Lung (tissue), 12 donors: ENCODE data around the gene C11orf52. TPM values are rescaled to one million over a fixed set of nuclear protein-coding genes. Genes with fewer than 3 reads are reported as not detected.

Source experiments
- ATAC-seq: fragments of 200-7000 bp; cut with Tn5 transposase; one replicate; pipeline ENCODE4 v1.9.1; 2020; ENCODE audit warnings: moderate number of reproducible peaks; ENCODE audit not compliant: insufficient read depth, low FRiP score
- DNase-seq, 3 donors: peaks; one replicate each; pipeline ENCODE4 v3.0.0-alpha.2; 2013 to 2017
- H3K27ac ChIP-seq, 2 donors: one replicate each; pipeline ENCODE4 v1.5.1; 2013; ENCODE audit warnings: mild to moderate bottlenecking in 2 of 2, moderate library complexity in 2 of 2, control low read depth in 1 of 2, inconsistent platforms in 1 of 2, low read depth in 1 of 2, low read length in 1 of 2
- H3K27me3 ChIP-seq, 3 donors: one replicate each; pipeline ENCODE4 v1.5.1; 2013; ENCODE audit warnings: low read length in 2 of 3; ENCODE audit not compliant: control insufficient read depth in 3 of 3, insufficient read depth in 3 of 3
- H3K36me3 ChIP-seq, 4 donors: one replicate each; pipeline ENCODE4 v1.5.1; 2013; ENCODE audit warnings: low read length in 4 of 4, mild to moderate bottlenecking in 1 of 4, moderate library complexity in 1 of 4; ENCODE audit not compliant: control insufficient read depth in 4 of 4, insufficient read depth in 4 of 4
- H3K4me1 ChIP-seq, 5 donors: one replicate each; pipeline ENCODE4 v1.5.1; 2013; ENCODE audit warnings: low read length in 5 of 5, mild to moderate bottlenecking in 2 of 5, moderate library complexity in 1 of 5; ENCODE audit not compliant: control insufficient read depth in 5 of 5, insufficient read depth in 5 of 5
- H3K4me3 ChIP-seq: one replicate; pipeline ENCODE4 v1.5.1; 2013; ENCODE audit warnings: mild to moderate bottlenecking, control low read depth, moderate library complexity
- H3K9ac ChIP-seq, 2 donors: one replicate each; pipeline ENCODE4 v1.5.1; 2013; ENCODE audit warnings: low read length in 2 of 2, control low read depth in 1 of 2; ENCODE audit not compliant: insufficient read depth in 1 of 2
- H3K9me3 ChIP-seq, 4 donors: one replicate each; pipeline ENCODE4 v1.5.1; 2013; ENCODE audit warnings: low read length in 3 of 4, mild to moderate bottlenecking in 1 of 4, moderate library complexity in 1 of 4; ENCODE audit not compliant: control insufficient read depth in 4 of 4, insufficient read depth in 3 of 4
- WGBS, 2 donors: extraction: QIAGEN DNeasy Blood & Tissue Kit; methylation state at CpG; one replicate each; pipeline ENCODE4 v1.1.7; 2013; 5-methylcytosine and 5-hydroxymethylcytosine counted together
- polyA plus RNA-seq, 2 donors: library from polyadenylated mRNA; stranded (reverse); fragments of 200-250 nt; gene quantifications; one replicate each; pipeline ENCODE4 v1.2.1, GENCODE V29; 2013
- total RNA-seq, 2 donors: library from RNA; depleted of rRNA in 1 of 2; stranded (reverse); fragments of >200 nt in 1 of 2; gene quantifications; one replicate each; pipeline ENCODE4 v1.2.1, GENCODE V29; 2014 to 2021
- TF ChIP-seq, protein P1 (sequence below): IDR thresholded peaks from 2 replicates; pipeline ENCODE4 v1.5.1; 2012; ENCODE audit warnings: mild to moderate bottlenecking; ENCODE audit errors: control extremely low read depth, extremely low read depth
- donor health status: control.
- donor health status: control.
- donor health status: Bipolar disorder and iron deficiency.
- donor health status: healthy.
- donor health status: DM: yes; HTN: yes; CAD: no.

Gene C11orf52
- total and polyA plus RNA-seq, 4 donors, result 11.1 to 20.4 (median 15.3) TPM

DNA sequence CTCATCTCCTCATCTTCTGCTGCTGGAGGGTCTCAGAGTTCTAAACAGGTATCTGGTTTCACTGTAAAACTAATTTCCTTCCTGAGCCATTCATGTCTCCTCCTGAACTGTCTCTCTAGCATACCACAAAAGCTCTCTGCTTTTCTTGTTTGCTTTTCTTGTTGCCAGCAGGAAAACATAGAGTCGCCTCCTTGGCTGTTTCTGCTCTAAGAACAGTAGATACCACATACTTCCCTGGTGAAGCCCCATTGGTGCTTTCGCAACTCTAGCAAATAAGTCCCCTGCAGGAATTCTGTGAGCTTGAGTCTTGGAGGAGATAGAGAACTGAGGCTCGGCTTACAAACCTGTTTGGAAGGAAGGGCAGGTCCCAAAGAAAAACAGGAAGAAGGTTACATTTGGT lies 25.4 kb downstream of the C11orf52 start:
- ATAC-seq (no peak), DNase-seq (peak in 1 of 3 donors; percentile 20)
- 40 to 47% methylated on average over 3 of the region's 3 CpGs for WGBS, 2 donors
- Histone ChIP-seq H3K9ac (no peak overlapping the region), H3K27me3 (no peaks in the 10 kb centered on the region), H3K4me3 (no peak overlapping the region), H3K36me3 (peaks cover 0 to 3% (median 0%) of the 10 kb centered on the region in 4 donors), H3K27ac (no peak overlapping the region), H3K9me3 (no peaks in the 10 kb centered on the region), H3K4me1 (peaks cover 0 to 13% (median 1%) of the 10 kb centered on the region in 5 donors)
- TF ChIP-seq, protein P1, sequence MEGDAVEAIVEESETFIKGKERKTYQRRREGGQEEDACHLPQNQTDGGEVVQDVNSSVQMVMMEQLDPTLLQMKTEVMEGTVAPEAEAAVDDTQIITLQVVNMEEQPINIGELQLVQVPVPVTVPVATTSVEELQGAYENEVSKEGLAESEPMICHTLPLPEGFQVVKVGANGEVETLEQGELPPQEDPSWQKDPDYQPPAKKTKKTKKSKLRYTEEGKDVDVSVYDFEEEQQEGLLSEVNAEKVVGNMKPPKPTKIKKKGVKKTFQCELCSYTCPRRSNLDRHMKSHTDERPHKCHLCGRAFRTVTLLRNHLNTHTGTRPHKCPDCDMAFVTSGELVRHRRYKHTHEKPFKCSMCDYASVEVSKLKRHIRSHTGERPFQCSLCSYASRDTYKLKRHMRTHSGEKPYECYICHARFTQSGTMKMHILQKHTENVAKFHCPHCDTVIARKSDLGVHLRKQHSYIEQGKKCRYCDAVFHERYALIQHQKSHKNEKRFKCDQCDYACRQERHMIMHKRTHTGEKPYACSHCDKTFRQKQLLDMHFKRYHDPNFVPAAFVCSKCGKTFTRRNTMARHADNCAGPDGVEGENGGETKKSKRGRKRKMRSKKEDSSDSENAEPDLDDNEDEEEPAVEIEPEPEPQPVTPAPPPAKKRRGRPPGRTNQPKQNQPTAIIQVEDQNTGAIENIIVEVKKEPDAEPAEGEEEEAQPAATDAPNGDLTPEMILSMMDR, result no peak

DNA sequence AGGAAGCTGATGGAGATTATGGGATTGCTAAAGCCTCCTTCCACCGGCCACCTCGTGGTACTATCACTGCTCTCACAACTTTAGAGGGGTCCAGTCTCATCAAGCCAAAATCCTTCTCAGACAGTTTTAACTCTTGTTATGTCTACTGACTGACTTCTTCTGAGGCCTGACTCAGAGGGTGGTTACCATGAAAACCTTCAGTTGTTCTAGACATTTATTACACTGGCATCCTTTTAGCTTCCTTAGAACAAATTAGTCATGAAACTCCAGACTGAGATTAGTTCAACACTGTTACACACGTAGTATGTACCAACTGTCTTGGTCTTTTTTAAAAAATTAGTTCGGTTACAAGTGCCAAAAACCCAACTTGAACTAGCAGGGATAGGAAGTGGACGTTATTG lies 25.9 kb downstream of the C11orf52 start:
- no peaks in the 10 kb centered on the region for H3K27me3 ChIP-seq
- peak overlapping the region in 1 of 2 donors; percentile 26 for H3K27ac ChIP-seq
- H3K9ac ChIP-seq, result no peak overlapping the region
- H3K36me3 ChIP-seq, result peaks cover 0 to 3% (median 0%) of the 10 kb centered on the region in 4 donors
- H3K9me3 ChIP-seq, result no peaks in the 10 kb centered on the region
- ATAC-seq (peak; percentile 17), DNase-seq (no peak)
- H3K4me1 ChIP-seq, result peaks cover 0 to 13% (median 1%) of the 10 kb centered on the region in 5 donors
- no peak overlapping the region for H3K4me3 ChIP-seq
- 72 to 76% methylated on average over 5 of the region's 5 CpGs for WGBS, 2 donors
- TF ChIP-seq, protein P1, result no peak

DNA sequence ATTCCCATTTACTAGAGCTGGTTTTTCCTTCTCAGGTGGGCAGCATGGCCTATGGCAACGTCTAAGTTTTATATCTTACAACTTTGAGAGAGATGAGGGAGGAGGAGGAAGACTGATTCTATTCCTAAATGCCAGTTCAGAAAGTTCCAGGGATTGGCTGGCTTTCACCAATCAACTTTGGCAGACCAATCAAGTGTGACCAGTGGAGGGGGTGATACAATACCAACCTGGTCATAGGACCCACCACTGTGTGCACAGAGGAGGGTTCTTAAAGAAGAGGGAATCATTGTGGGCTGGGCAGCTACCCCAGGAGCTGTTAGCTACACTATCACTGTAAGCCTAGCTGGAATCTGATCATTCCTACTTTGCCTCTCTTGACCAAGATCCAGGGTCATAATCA lies 26.5 kb downstream of the C11orf52 start:
- H3K4me1 ChIP-seq, result peaks cover 0 to 13% (median 1%) of the 10 kb centered on the region in 5 donors
- H3K4me3 ChIP-seq, result no peak overlapping the region
- H3K36me3 ChIP-seq, result peaks cover 0 to 3% (median 0%) of the 10 kb centered on the region in 4 donors
- DNase-seq (no peak), ATAC-seq (no peak)
- no peak overlapping the region for H3K9ac ChIP-seq
- H3K27ac ChIP-seq, result no peak overlapping the region
- WGBS, 2 donors, result 66 to 90% methylated on average over 1 of the region's 1 CpG
- no peaks in the 10 kb centered on the region for H3K27me3 ChIP-seq
- no peaks in the 10 kb centered on the region for H3K9me3 ChIP-seq
- TF ChIP-seq, protein P1, result no peak

DNA sequence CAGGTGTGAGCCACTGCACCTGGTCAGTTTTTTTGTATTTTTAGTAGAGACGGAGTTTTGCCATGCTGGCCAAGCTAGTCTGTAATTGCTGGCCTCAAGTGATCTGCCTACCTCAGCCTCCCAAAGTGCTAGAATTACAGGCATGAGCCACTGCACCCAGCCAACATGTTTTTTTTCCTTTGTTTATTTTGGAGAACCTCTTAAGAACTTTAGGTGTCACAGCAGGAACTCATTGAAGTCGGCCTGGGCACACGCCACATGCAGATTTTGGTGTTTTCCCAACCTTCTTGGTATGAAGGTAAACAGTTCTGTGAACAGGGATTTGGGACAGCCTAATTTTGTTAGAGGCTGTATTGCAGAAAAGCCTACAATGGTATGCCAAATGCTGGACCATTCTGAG lies 27.8 kb downstream of the C11orf52 start:
- Histone ChIP-seq H3K9ac (no peak overlapping the region), H3K36me3 (peaks cover 0 to 3% (median 0%) of the 10 kb centered on the region in 4 donors), H3K4me1 (peaks cover 0 to 13% (median 1%) of the 10 kb centered on the region in 5 donors), H3K9me3 (no peaks in the 10 kb centered on the region), H3K4me3 (no peak overlapping the region), H3K27ac (no peak overlapping the region), H3K27me3 (no peaks in the 10 kb centered on the region)
- no peak for ATAC-seq
- DNase-seq, result no peak
- WGBS, 2 donors, result 65 to 93% methylated on average over 3 of the region's 3 CpGs
- TF ChIP-seq, protein P1, result no peak
